Liver (tissue), 9 donors: Measurements from ENCODE around the gene TCHP. TPM values are rescaled to one million over a fixed set of nuclear protein-coding genes. Genes with fewer than 3 reads are reported as not detected.

Experiments
- DNase-seq: peaks from one replicate; pipeline ENCODE4 v3.0.0-alpha.2; 2017; ENCODE audit warnings: low spot score
- H3K27ac ChIP-seq, 2 donors: one replicate each; pipeline ENCODE4 v1.7.0; 2013; ENCODE audit warnings: inconsistent platforms in 2 of 2, low read length in 2 of 2, control low read depth in 1 of 2, low read depth in 1 of 2, mild to moderate bottlenecking in 1 of 2
- H3K27me3 ChIP-seq, 4 donors: one replicate each; pipeline versions ENCODE4 v1.6.1 to v1.7.0; 2013; ENCODE audit warnings: low read length in 3 of 4, inconsistent platforms in 1 of 4, mild to moderate bottlenecking in 1 of 4, moderate library complexity in 1 of 4; ENCODE audit not compliant: control insufficient read depth in 4 of 4, insufficient read depth in 4 of 4
- H3K36me3 ChIP-seq, 4 donors: one replicate each; pipeline versions ENCODE4 v1.6.1 to v1.7.0; 2013; ENCODE audit warnings: low read length in 3 of 4, mild to moderate bottlenecking in 3 of 4, low read depth in 1 of 4, moderate library complexity in 1 of 4; ENCODE audit not compliant: control insufficient read depth in 4 of 4, insufficient read depth in 3 of 4
- H3K4me1 ChIP-seq, 4 donors: one replicate each; pipeline versions ENCODE4 v1.6.1 to v1.7.0; 2013; ENCODE audit warnings: low read length in 3 of 4, mild to moderate bottlenecking in 3 of 4, moderate library complexity in 1 of 4; ENCODE audit not compliant: control insufficient read depth in 4 of 4, insufficient read depth in 4 of 4
- H3K4me3 ChIP-seq, 3 donors: one replicate each; pipeline versions ENCODE4 v1.6.1 to v1.7.0; 2013; ENCODE audit warnings: low read length in 3 of 3, control low read depth in 1 of 3, low read depth in 1 of 3, mild to moderate bottlenecking in 1 of 3
- H3K9ac ChIP-seq, 2 donors: one replicate each; pipeline ENCODE4 v1.7.0; 2013; ENCODE audit warnings: low read length in 2 of 2, mild to moderate bottlenecking in 2 of 2, moderate library complexity in 2 of 2, control low read depth in 1 of 2, low read depth in 1 of 2
- H3K9me3 ChIP-seq, 4 donors: one replicate each; pipeline versions ENCODE4 v1.6.1 to v1.7.0; 2013; ENCODE audit warnings: low read length in 3 of 4; ENCODE audit not compliant: control insufficient read depth in 4 of 4
- ATF3 ChIP-seq: IDR thresholded peaks from 2 replicates; pipeline ENCODE4 v1.6.1; 2016; ENCODE audit warnings: antibody characterized with exemption
- EGR1 ChIP-seq, 2 donors: IDR thresholded peaks; 2 replicates each; pipeline ENCODE4 v1.6.1; 2016 to 2018; ENCODE audit warnings: antibody characterized with exemption in 2 of 2, low read depth in 2 of 2
- FOXA1 ChIP-seq: IDR thresholded peaks from 2 replicates; pipeline ENCODE4 v1.6.1; 2016; ENCODE audit warnings: antibody characterized with exemption
- FOXA2 ChIP-seq: IDR thresholded peaks from 2 replicates; pipeline ENCODE4 v1.6.1; 2016; ENCODE audit warnings: antibody characterized with exemption
- GABPA ChIP-seq, 2 donors: IDR thresholded peaks in 1 of 2; conservative IDR thresholded peaks in 1 of 2; 2 replicates each; pipeline ENCODE4 v1.6.1; 2016; ENCODE audit warnings: antibody characterized with exemption in 2 of 2, mild to moderate bottlenecking in 1 of 2, moderate library complexity in 1 of 2
- HNF4A ChIP-seq, 2 donors: conservative IDR thresholded peaks; 2 replicates each; pipeline ENCODE4 v1.6.1; 2016; ENCODE audit warnings: antibody characterized with exemption in 2 of 2, mild to moderate bottlenecking in 2 of 2
- HNF4G ChIP-seq: IDR thresholded peaks from 2 replicates; pipeline ENCODE4 v1.6.1; 2016; ENCODE audit warnings: antibody characterized with exemption
- JUND ChIP-seq, 2 donors: IDR thresholded peaks; 2 replicates each; pipeline ENCODE4 v1.6.1; 2016; ENCODE audit warnings: antibody characterized with exemption in 2 of 2
- NR2F2 ChIP-seq: IDR thresholded peaks from 2 replicates; pipeline ENCODE4 v1.6.1; 2016; ENCODE audit warnings: antibody characterized with exemption
- RAD21 ChIP-seq, 2 donors: IDR thresholded peaks; 2 replicates each; pipeline ENCODE4 v1.6.1; 2016; ENCODE audit warnings: antibody characterized with exemption in 2 of 2, mild to moderate bottlenecking in 2 of 2
- RXRA ChIP-seq, 2 donors: IDR thresholded peaks; 2 replicates each; pipeline ENCODE4 v1.6.1; 2017 to 2018; ENCODE audit warnings: antibody characterized with exemption in 2 of 2, mild to moderate bottlenecking in 1 of 2
- SP1 ChIP-seq: IDR thresholded peaks from 2 replicates; pipeline ENCODE4 v1.6.1; 2018; ENCODE audit warnings: antibody characterized with exemption, mild to moderate bottlenecking
- TAF1 ChIP-seq: conservative IDR thresholded peaks from 2 replicates; pipeline ENCODE4 v1.6.1; 2016; ENCODE audit warnings: antibody characterized with exemption, mild to moderate bottlenecking
- YY1 ChIP-seq: IDR thresholded peaks from 2 replicates; pipeline ENCODE4 v1.6.1; 2016; ENCODE audit warnings: antibody characterized with exemption, mild to moderate bottlenecking
- WGBS: extraction: QIAGEN DNeasy Blood & Tissue Kit; methylation state at CpG from one replicate; pipeline ENCODE4 v1.1.7; 2013; 5-methylcytosine and 5-hydroxymethylcytosine counted together
- polyA plus RNA-seq, 2 donors: library from polyadenylated mRNA; stranded (reverse) in 1 of 2; unstranded in 1 of 2; fragments of 200-250 nt in 1 of 2; fragments of >200 nt in 1 of 2; fragmentation: Nextera tagmentation in 1 of 2; extraction: Ambion mirVana in 1 of 2; gene quantifications; one replicate each; pipeline versions ENCODE4 v1.2.1 to v1.2.3, GENCODE V29; 2013 to 2015
- total RNA-seq, 2 donors: library from RNA; depleted of rRNA; stranded (reverse); fragments of >200 nt; gene quantifications; one replicate each; pipeline ENCODE4 v1.2.3, GENCODE V29; 2014
- TF ChIP-seq, protein P1 (sequence below): IDR thresholded peaks from 2 replicates; pipeline ENCODE4 v1.6.1; 2016; ENCODE audit warnings: antibody characterized with exemption
- TF ChIP-seq, protein P2 (sequence below): IDR thresholded peaks from 2 replicates; pipeline ENCODE4 v1.6.1; 2016; ENCODE audit warnings: antibody characterized with exemption, mild to moderate bottlenecking
- TF ChIP-seq, protein P3 (sequence below): fragments of 150-350 bp; IDR thresholded peaks from 2 replicates; pipeline ENCODE4 v1.5.1; 2017; ENCODE audit warnings: improper control_type of control experiment, low read depth, low read length; ENCODE audit not compliant: missing input control
- TF ChIP-seq, protein P4 (sequence below): IDR thresholded peaks from 2 replicates; pipeline ENCODE4 v1.6.1; 2016; ENCODE audit warnings: antibody characterized with exemption
- donor health status: healthy.
- donor health status: healthy.
- donor health status: healthy.
- donor health status: healthy.
- donor health status: healthy.

The TCHP gene
- total and polyA plus RNA-seq, 4 donors, result 5.0 to 9.8 (median 5.2) TPM

DNA sequence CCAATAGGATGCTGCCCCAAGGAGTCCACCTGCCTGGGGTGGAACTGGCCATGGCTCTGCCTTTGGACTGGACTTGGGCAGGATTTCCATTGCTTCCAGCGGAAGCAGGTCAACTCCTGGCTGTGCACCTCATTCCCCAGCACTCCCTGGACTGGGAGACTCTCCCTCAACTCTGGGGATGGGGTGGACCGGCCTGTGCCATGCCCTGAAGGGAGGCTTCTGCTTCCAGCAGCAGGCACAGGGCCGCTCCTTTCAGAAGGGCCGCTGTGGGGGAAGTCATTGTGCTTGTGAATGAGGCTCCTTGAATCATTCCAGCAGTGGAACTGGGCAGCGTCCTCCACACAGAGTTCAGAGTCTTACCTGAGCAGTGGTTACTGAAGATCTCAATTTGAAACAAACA, 23.0 kb downstream of the TCHP start:
- TF ChIP-seq, protein P1, sequence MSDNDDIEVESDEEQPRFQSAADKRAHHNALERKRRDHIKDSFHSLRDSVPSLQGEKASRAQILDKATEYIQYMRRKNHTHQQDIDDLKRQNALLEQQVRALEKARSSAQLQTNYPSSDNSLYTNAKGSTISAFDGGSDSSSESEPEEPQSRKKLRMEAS, result no peak
- no peak for TF ChIP-seq GABPA (IDR thresholded peaks at IDR 0.05 in 1 of 2, conservative IDR thresholded peaks at IDR 0.05 in 1 of 2)
- TF ChIP-seq, protein P2, sequence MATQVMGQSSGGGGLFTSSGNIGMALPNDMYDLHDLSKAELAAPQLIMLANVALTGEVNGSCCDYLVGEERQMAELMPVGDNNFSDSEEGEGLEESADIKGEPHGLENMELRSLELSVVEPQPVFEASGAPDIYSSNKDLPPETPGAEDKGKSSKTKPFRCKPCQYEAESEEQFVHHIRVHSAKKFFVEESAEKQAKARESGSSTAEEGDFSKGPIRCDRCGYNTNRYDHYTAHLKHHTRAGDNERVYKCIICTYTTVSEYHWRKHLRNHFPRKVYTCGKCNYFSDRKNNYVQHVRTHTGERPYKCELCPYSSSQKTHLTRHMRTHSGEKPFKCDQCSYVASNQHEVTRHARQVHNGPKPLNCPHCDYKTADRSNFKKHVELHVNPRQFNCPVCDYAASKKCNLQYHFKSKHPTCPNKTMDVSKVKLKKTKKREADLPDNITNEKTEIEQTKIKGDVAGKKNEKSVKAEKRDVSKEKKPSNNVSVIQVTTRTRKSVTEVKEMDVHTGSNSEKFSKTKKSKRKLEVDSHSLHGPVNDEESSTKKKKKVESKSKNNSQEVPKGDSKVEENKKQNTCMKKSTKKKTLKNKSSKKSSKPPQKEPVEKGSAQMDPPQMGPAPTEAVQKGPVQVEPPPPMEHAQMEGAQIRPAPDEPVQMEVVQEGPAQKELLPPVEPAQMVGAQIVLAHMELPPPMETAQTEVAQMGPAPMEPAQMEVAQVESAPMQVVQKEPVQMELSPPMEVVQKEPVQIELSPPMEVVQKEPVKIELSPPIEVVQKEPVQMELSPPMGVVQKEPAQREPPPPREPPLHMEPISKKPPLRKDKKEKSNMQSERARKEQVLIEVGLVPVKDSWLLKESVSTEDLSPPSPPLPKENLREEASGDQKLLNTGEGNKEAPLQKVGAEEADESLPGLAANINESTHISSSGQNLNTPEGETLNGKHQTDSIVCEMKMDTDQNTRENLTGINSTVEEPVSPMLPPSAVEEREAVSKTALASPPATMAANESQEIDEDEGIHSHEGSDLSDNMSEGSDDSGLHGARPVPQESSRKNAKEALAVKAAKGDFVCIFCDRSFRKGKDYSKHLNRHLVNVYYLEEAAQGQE, result no peak
- TF ChIP-seq, protein P3, sequence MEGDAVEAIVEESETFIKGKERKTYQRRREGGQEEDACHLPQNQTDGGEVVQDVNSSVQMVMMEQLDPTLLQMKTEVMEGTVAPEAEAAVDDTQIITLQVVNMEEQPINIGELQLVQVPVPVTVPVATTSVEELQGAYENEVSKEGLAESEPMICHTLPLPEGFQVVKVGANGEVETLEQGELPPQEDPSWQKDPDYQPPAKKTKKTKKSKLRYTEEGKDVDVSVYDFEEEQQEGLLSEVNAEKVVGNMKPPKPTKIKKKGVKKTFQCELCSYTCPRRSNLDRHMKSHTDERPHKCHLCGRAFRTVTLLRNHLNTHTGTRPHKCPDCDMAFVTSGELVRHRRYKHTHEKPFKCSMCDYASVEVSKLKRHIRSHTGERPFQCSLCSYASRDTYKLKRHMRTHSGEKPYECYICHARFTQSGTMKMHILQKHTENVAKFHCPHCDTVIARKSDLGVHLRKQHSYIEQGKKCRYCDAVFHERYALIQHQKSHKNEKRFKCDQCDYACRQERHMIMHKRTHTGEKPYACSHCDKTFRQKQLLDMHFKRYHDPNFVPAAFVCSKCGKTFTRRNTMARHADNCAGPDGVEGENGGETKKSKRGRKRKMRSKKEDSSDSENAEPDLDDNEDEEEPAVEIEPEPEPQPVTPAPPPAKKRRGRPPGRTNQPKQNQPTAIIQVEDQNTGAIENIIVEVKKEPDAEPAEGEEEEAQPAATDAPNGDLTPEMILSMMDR, result no peak
- no peak for TF ChIP-seq YY1
- no peak for TF ChIP-seq HNF4G
- TF ChIP-seq ATF3, result no peak
- TF ChIP-seq JUND (IDR thresholded peaks at IDR 0.05), result no peak
- TF ChIP-seq NR2F2, result no peak
- no peak for TF ChIP-seq RAD21 (IDR thresholded peaks at IDR 0.05)
- no peak for TF ChIP-seq SP1
- no peak for TF ChIP-seq HNF4A (conservative IDR thresholded peaks at IDR 0.05)
- no peak for TF ChIP-seq FOXA2
- no peak for TF ChIP-seq FOXA1
- no peak for TF ChIP-seq EGR1 (IDR thresholded peaks at IDR 0.05; ENCODE audit: low read depth in 2 of 2)
- TF ChIP-seq, protein P4, sequence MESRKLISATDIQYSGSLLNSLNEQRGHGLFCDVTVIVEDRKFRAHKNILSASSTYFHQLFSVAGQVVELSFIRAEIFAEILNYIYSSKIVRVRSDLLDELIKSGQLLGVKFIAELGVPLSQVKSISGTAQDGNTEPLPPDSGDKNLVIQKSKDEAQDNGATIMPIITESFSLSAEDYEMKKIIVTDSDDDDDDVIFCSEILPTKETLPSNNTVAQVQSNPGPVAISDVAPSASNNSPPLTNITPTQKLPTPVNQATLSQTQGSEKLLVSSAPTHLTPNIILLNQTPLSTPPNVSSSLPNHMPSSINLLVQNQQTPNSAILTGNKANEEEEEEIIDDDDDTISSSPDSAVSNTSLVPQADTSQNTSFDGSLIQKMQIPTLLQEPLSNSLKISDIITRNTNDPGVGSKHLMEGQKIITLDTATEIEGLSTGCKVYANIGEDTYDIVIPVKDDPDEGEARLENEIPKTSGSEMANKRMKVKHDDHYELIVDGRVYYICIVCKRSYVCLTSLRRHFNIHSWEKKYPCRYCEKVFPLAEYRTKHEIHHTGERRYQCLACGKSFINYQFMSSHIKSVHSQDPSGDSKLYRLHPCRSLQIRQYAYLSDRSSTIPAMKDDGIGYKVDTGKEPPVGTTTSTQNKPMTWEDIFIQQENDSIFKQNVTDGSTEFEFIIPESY, result no peak
- TF ChIP-seq RXRA (IDR thresholded peaks at IDR 0.05), result no peak
- no peak for TF ChIP-seq TAF1
- Histone ChIP-seq H3K9ac (no peak overlapping the region), H3K4me3 (no peak overlapping the region), H3K36me3 (peaks cover 5 to 10% (median 6%) of the 10 kb centered on the region in 4 donors), H3K27me3 (no peaks in the 10 kb centered on the region), H3K9me3 (no peaks in the 10 kb centered on the region), H3K4me1 (no peaks in the 10 kb centered on the region), H3K27ac (no peak overlapping the region)
- no peak for DNase-seq
- 96% methylated on average over 5 of the region's 5 CpGs for WGBS
